K562 (cell line): ENCODE data around the gene LAMA5. TPM values are rescaled to one million over a fixed set of nuclear protein-coding genes. Genes with fewer than 3 reads are reported as not detected.

Experiments used
- ARHGAP35 ChIP-seq: fragments of 450-650 bp; IDR thresholded peaks from 2 replicates; pipeline ENCODE4 v1.6.1; 2018; ENCODE audit not compliant: partially characterized antibody
- ELF2 ChIP-seq: fragments of 250-450 bp; sonication (Bioruptor Pico); IDR thresholded peaks from 2 replicates; pipeline ENCODE4 v1.5.0; 2021; ENCODE audit warnings: mild to moderate bottlenecking
- GTF2F1 ChIP-seq: IDR thresholded peaks from 2 replicates; pipeline ENCODE4 v1.6.1; 2011; ENCODE audit warnings: low read depth, low read length, improper control_type of control experiment
- ILF3 ChIP-seq: fragments of 450-650 bp; IDR thresholded peaks from 2 replicates; pipeline ENCODE4 v1.6.1; 2018; ENCODE audit warnings: antibody characterized with exemption, mild to moderate bottlenecking, moderate library complexity, borderline replicate concordance
- IRF2 ChIP-seq: sonication (generic); formaldehyde crosslinking; IDR thresholded peaks from 2 replicates; pipeline ENCODE4 v1.8.1; 2022; ENCODE audit warnings: mild to moderate bottlenecking, missing genetic modification reagents
- MXI1 ChIP-seq: IDR thresholded peaks from 2 replicates; pipeline ENCODE4 v1.6.1; 2011; ENCODE audit warnings: low read depth, mild to moderate bottlenecking, improper control_type of control experiment, low read length
- NFXL1 ChIP-seq: fragments of 450-650 bp; formaldehyde crosslinking; IDR thresholded peaks from 2 replicates; pipeline ENCODE4 v1.4.0; 2021; ENCODE audit warnings: mild to moderate bottlenecking
- PHB ChIP-seq: fragments of 250-450 bp; sonication (Bioruptor Pico); IDR thresholded peaks from 2 replicates; pipeline ENCODE4 v1.5.0; 2021
- RBM14 ChIP-seq: fragments of 200-400 bp; formaldehyde crosslinking; IDR thresholded peaks from 2 replicates; pipeline ENCODE4 v1.6.1; 2018; ENCODE audit warnings: low read depth, mild to moderate bottlenecking, low read length, moderate library complexity, borderline replicate concordance; ENCODE audit not compliant: insufficient read depth
- RERE ChIP-seq: sonication (generic); formaldehyde crosslinking; IDR thresholded peaks from 2 replicates; pipeline ENCODE4 v1.8.0; 2023; ENCODE audit warnings: missing genetic modification reagents, mild to moderate bottlenecking, borderline replicate concordance
- RFX1 ChIP-seq: fragments of 450-650 bp; IDR thresholded peaks from 2 replicates; pipeline ENCODE4 v1.6.1; 2016; ENCODE audit warnings: mild to moderate bottlenecking, moderate library complexity
- SAFB2 ChIP-seq: fragments of 200-400 bp; formaldehyde crosslinking; IDR thresholded peaks from 2 replicates; pipeline ENCODE4 v1.6.1; 2018; ENCODE audit warnings: borderline replicate concordance, low read length, low read depth, moderate library complexity; ENCODE audit not compliant: severe bottlenecking
- SRSF1 ChIP-seq: fragments of 200-400 bp; formaldehyde crosslinking; IDR thresholded peaks from 2 replicates; pipeline ENCODE4 v1.6.1; 2017; ENCODE audit warnings: mild to moderate bottlenecking, low read depth, low read length, moderate library complexity
- THRB ChIP-seq: fragments of 450-650 bp; formaldehyde crosslinking; conservative IDR thresholded peaks from 2 replicates; pipeline ENCODE4 v1.4.0; 2022; ENCODE audit warnings: mild to moderate bottlenecking, missing genetic modification characterization
- VEZF1 ChIP-seq: fragments of 200-800 bp; sonication (Bioruptor generic); IDR thresholded peaks from 2 replicates; pipeline ENCODE4 v1.6.1; 2017; ENCODE audit warnings: missing genetic modification characterization, missing compliant biosample characterization
- ZNF239 ChIP-seq: fragments of 250-450 bp; sonication (Bioruptor Pico); IDR thresholded peaks from 2 replicates; pipeline ENCODE4 v1.4.0; 2020; ENCODE audit warnings: mild to moderate bottlenecking
- ZNF431 ChIP-seq: sonication (generic); formaldehyde crosslinking; IDR thresholded peaks from 2 replicates; pipeline ENCODE4 v1.8.0; 2022; ENCODE audit warnings: mild to moderate bottlenecking, missing genetic modification reagents
- ZNF445 ChIP-seq: fragments of 250-450 bp; sonication (Bioruptor Pico); IDR thresholded peaks from 2 replicates; pipeline ENCODE4 v1.4.0; 2020; ENCODE audit warnings: low read depth, mild to moderate bottlenecking, moderate library complexity
- polyA plus RNA-seq, 8 experiments: library from polyadenylated mRNA; depleted of rRNA in 4 of 8; stranded (reverse) in 5 of 8; unstranded in 3 of 8; fragments of >200 nt; fragmentation: Nextera tagmentation in 2 of 8; fragmentation: Illumina TruSeq in 1 of 8; extraction: Ambion mirVana in 2 of 8; extraction: Trizol in 1 of 8; gene quantifications; 2 replicates each; pipeline versions ENCODE4 v1.2.1 to v1.2.3, GENCODE V29; 2011 to 2014; ENCODE audit warnings: inconsistent platforms in 1 of 8, missing spikeins in 1 of 8
- total RNA-seq, 7 experiments: library from RNA; depleted of rRNA in 6 of 7; stranded (reverse); fragments of >200 nt in 6 of 7; fragmentation: Illumina TruSeq in 2 of 7; extraction: Trizol in 2 of 7; gene quantifications; 2 replicates each; pipeline versions ENCODE4 v1.2.1 to v1.2.3, GENCODE V29; 2011 to 2021; ENCODE audit warnings: low replicate concordance in 1 of 7

LAMA5 gene
- total and polyA plus RNA-seq, 9 of the 15 experiments (the other 6 are each of a cell fraction or from before 2014, with no cell fraction given) = 0.31 to 101 (median 7.8) TPM

GRCh38 chr20:62386383-62387218 is 19.5 kb upstream of the LAMA5 start, which contains the start of gene RPS21 (continued):
- TF ChIP-seq PHB (0 out of 2 replicates have a peak, but pooled peaks have one; percentile 61), ZNF239 (CRISPR knock-in tag) (no peak), SRSF1 (no peak), ZNF445 (no peak), IRF2 (no peak), THRB (no peak), ZNF431 (peak; percentile 64; the same call in 1 of the 2 replicates), MXI1 (0 out of 2 replicates have a peak, but pooled peaks have one; percentile 10), RERE (CRISPR knock-in tag) (peak; percentile 74; the same call in 1 of the 2 replicates), ILF3 (no peak), GTF2F1 (0 out of 2 replicates have a peak, but pooled peaks have one; percentile 59), RBM14 (no peak), NFXL1 (no peak), VEZF1 (CRISPR knock-in tag) (peak; percentile 89), ARHGAP35 (no peak), SAFB2 (no peak), RFX1 (no peak), ELF2 (CRISPR knock-in tag) (peak; percentile 35; the same call in 1 of the 2 replicates)
